Measurements from ENCODE around the gene SEL1L.

GRCh38 chr14:81521356-81521755 lies 12.3 kb downstream of the SEL1L start:
- TF ChIP-seq CTCF (IDR thresholded peaks at IDR 0.05) (no peak), POLR2A (IDR thresholded peaks at IDR 0.05) (no peak)
